Activated T-cell treated with anti-CD3 and anti-CD28 coated beads for 24 hours (primary cell): ENCODE data around the gene SEBOX.
A peak's percentile ranks its signal among the peaks of the same experiment; 100 is the strongest.

Source experiments
- DNase-seq: peaks from one replicate; pipeline ENCODE4 v3.0.0-alpha.2; 2020; ENCODE audit warnings: low read depth

The SEBOX gene

GRCh38 chr17:28368306-28368831 is 3.4 kb upstream of the SEBOX start:
- no peak for DNase-seq

DNA sequence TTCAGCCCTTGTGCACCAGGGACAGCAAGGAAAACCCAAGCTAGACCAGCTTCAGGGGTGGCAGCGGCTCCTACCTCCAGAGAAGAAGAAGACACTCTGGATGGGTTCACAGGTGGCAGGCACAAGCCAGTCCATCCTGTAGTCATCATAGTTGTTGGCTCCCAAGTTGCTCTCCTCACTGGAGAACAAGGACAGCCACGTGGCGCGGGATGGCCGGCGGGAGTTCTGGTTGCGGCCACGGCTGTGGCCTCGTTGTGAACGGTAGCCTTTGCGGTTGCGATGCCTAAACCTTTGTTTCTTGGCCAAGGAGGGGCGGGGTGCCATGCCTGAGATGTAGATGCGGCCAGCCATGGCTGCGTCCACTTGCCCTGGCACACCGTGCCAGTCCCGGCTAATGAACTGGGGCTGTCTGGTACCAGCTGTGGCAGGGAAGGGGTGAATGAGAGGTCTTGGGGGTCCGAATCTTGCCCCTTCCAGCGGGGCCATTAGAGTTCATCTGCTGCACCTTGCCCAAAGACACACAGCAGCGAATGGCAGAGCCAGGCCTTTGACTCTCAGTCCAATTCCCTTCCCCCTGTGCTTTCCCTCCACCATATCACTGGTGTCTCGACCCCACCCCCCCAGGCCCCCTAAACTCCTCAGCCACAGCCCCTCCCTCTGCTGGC is 2.8 kb upstream of the SEBOX start:
- DNase-seq: no peak

GRCh38 chr17:28366605-28367004 is 1.6 kb upstream of the SEBOX start:
- DNase-seq: no peak

GRCh38 chr17:28365487-28365886 is 488 bp upstream of the SEBOX start:
- no peak for DNase-seq

DNA sequence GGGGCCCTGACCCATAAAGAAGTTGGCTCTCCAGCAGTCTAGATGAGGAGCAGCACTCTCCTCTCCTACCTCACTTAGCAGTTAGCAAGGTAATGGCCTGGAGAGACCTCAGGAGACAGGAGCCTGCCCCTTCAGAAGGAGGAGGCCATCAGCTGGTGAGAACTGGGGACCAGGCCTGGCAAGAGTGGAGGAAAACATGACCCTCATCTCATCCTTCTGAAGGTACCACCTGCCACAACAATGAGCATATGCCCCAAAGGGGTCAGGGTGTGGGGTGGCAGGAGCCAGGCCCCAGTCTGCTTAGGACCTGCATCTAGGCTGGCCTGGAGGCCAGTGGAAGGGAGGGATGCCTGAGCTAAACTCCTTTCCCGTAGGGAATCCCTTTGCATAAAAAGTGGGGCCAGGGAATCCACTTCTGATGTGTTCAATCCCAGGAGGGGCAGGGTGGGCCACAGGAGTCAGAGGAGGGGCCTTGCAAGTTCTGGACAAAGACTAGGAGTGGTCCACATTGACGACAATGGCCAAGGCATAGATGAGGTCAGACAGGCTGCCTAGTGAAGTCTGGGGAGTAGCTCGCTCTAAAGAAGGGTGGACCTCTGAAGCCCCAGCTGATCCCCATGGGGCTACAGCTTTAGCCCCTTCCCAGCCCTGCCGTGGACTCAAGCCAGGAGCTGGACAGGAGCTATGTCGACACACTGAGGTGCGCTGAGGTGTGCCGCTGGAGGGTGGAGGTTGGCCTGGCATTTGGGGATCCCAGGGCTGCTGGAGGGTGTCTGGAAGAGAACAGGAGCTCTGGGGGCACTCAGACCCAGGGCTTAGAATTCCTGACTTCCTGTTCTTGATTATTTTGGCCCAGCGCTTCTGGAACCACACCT is 986 bp downstream of the SEBOX start:
- DNase-seq: no peak

- DNase-seq: no peak
Measured at GRCh38 chr17:28363186-28363585, 1.8 kb downstream of the SEBOX start.

DNA sequence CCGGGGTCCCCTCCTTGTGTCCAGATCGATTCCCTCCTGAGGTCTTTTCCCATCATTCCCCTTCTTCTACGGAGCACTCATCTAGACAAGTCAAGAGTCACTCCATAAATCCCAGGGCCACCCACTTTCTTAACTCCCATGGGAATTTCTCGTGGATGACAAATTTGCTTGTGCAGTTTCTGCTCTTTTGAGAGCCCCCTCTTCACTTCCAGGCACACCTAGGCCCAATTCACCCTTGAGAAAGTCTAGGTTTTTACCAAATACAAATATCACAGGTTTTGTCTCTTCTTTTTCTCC is 7.2 kb downstream of the SEBOX start:
- DNase-seq: no peak

DNA sequence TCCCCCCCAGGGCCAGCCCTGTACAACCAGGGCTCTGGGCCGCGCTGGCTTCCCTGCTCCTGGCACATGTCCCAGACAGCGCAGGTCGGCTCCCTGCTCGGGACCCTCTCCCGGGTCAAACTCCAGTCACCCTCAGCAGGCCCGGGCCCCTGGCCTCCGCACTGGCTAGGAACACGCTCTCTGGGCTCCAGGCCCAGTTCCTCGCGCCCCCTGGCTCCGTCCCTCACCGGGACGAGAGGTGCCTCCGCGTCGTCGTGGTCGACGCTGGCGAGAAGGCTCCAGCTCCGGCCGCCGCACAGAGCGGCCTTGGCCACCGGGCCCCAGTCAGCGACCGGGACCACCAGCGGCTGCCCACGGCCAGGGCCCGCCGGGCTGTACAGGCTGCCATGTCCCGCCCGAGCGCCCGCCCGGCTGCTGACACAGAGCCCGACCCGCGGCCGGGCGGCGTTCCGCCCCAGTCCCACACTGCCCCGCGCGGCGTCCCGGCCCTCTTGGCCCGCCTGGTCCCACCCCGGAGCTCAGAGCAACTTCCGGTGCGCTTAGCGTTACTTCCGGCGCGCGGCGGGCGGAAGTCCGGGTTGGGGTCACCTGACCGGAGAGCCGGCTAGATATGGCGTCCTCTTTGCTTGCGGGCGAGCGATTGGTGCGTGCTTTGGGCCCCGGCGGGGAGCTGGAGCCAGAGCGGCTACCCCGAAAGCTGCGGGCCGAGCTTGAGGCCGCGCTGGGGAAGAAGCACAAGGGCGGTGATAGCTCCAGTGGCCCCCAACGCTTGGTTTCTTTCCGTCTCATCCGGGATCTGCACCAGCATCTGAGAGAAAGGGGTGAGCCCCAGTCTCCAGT is 7.7 kb downstream of the SEBOX start, which contains the start of gene POLDIP2:
Gene POLDIP2, minus strand, starts transcription at position 467 of the 840 bp plus-strand sequence. Its CDS starts 79 bp downstream, at position 388.
- peak; percentile 95 for DNase-seq

DNA sequence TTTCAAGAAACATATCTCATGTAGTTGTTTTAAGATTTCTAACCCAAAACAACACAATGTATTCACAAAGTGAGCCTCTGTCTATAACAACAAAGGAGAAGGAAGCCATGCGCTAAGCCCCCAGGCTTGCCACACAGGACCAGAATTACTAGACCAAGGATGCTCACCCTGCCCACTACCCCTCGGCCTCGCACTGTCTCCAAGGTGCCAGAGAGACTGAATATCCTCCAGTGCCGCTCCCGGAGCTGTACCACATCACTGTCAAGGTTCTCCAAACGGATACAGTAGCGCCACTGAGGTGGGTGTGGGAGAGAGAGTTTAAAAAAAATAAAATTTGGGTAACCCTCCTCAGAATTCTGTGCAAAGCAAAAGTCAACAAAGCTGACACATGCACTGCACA is 14.7 kb downstream of the SEBOX start:
- DNase-seq: no peak

DNA sequence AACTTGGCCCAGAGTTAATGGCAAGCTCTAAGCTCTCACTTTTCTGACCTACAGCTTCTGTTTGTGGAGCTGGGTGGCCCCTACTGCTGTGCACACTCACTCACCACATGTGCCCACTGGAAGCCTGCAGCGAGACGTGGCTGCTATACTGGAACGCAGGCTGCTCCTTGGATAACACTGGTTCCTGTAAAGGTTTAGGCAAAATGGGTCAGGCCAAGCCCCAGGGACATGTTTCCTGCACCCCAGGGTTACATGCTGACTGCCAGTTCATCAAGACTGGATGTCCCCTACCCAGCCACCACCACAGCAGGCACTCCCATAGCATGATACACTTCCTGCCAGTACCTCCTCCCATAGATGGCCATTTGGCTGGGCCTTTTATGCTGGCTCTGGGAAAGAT is 16.0 kb downstream of the SEBOX start:
- no peak for DNase-seq

DNA sequence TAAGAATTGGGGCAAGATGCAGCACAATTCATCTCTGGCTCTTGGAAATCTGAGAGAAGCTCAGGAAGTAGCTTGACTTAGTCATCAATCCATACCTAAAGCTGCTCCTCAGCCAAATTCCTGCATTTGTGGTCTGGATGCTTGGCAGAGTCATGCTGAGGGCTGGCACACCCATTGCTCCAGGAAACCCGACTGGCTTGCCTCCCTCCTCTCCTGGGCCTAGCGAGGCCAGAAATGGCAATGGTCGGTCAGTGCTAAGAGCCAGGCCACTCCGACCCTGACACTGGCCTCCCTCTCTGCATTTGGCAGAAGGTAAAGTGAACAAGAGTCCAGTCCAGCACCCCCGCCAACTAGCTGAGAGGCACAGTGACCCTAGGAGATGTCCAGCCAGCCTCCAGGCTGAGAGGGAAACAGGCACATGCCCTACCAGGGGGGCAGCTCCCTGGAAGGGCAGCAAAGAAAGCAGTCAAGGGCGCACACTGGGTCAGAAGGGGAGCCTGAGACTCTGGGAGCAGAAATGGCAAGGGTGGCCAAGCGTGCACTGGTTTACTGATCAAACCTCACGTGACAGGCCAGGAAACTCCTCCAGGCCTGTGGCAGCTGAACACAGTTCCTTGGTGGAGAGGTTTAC is 17.6 kb downstream of the SEBOX start:
- DNase-seq: no peak

- no peak for DNase-seq
Measured at GRCh38 chr17:28346746-28347246, 18.2 kb downstream of the SEBOX start.

- DNase-seq: no peak
Measured at GRCh38 chr17:28346199-28346580, 18.8 kb downstream of the SEBOX start.

DNA sequence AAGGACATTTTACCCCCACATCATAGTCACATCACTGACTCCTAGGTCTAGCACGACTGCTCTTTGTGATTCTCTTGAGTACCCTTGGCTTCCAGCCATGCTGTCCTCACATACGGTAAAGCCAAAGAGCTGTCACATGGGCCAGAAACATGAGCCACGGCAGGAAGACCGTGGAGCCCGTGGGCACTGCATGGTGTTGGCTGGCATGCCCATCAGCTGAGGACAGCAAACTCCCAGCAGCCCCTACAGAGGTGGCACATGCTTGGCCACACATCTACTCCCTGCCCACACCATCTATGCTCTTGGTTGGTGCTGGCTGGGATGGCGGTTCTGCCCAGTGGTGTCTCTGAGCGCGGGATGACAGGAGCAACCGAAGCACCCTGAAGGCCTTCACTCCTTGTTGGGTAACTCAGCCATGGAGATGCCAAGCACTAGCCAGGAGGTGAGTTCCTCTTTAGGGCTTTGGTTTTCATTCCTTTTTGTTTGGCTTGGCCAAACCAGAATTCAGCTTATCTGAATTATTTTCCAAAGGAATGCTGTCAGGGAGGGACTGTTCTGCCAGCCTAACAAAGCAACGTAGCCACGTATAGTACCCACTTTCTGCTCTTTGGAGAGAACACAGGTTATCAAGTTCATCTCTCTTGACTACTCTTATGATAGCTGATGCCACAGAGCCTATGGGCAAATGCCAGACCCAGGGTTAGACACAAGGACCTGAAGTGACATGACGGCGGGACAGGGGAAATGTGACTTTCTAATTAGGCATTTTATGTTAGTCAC is 19.4 kb downstream of the SEBOX start:
- no peak for DNase-seq

GRCh38 chr17:28344435-28344901 is 20.5 kb downstream of the SEBOX start:
- DNase-seq: no peak

- DNase-seq: no peak
Measured at GRCh38 chr17:28344011-28344410, 21.0 kb downstream of the SEBOX start.

- DNase-seq: no peak
Measured at GRCh38 chr17:28343491-28343932, 21.5 kb downstream of the SEBOX start.

DNA sequence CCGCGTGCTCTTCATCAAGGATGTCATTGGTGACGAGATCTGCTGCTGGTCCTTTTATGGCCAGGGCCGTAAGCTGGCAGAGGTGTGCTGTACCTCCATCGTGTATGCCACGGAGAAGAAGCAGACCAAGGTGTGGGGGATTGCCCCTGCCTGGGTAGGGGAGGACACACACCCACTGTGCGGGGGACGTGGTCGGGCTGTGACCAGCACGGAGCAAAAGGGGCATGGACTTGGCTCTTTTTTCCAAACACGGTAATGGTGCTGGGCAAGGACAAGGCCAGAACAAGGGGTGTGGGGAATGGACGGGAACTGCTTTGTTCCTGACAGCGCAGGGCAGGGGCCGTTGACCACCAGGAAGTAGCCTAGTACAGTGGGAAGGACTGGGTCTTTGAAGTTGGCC is 22.7 kb downstream of the SEBOX start:
- no peak for DNase-seq

DNA sequence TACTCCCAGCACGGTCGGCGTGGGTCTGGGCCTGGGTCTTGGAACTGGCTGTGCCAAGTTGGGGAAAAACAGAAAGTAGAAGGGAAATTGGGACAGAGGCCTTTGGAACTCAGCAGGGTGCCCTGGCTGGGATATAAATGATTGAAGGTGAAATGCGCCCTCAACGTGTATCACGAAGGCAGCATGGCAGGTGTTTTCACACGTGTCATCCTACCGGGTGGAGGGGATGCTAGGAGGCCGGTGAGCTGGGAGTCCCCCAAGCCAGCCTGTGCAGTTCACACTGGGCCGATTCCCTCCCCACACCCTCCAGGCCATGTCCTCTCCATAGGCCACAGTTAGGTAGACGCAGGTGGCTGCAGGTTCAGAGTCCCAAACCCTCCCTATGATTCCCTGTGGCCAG is 23.5 kb downstream of the SEBOX start:
- no peak for DNase-seq

- no peak for DNase-seq
Measured at GRCh38 chr17:28340374-28340773, 24.6 kb downstream of the SEBOX start.

DNA sequence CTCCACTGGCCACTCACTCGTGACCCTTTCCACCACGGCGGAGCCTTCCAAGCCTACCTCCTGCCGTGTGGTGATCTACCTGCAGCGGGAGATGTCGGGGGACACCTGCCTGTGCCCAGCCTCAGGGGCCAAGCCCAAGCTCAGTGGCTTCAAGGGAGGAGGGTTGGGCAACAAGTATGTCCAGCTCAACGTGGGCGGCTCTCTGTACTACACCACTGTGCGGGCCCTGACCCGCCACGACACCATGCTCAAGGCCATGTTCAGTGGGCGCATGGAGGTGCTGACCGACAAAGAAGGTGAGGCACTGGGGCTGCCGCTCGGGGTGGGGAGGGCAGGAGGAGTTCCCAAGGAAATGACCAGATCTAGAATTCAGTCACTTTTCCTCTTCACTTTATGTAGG is 25.6 kb downstream of the SEBOX start:
- no peak for DNase-seq
